Muscle layer of duodenum (tissue), 2 donors: ENCODE results near the gene PLOD3.

Source experiments
- H3K27ac ChIP-seq: one replicate; pipeline ENCODE4 v1.7.0; 2013; ENCODE audit warnings: mild to moderate bottlenecking, low read length
- H3K27me3 ChIP-seq: one replicate; pipeline ENCODE4 v1.7.0; 2013; ENCODE audit warnings: low read depth, mild to moderate bottlenecking, control low read depth, low read length
- H3K36me3 ChIP-seq, 2 donors: one replicate each; pipeline ENCODE4 v1.7.0; 2013; ENCODE audit warnings: low read length in 2 of 2, control low read depth in 1 of 2, mild to moderate bottlenecking in 1 of 2; ENCODE audit not compliant: insufficient read depth in 2 of 2, control insufficient read depth in 1 of 2
- H3K4me1 ChIP-seq, 2 donors: one replicate each; pipeline ENCODE4 v1.7.0; 2013; ENCODE audit warnings: low read length in 2 of 2, mild to moderate bottlenecking in 2 of 2, control low read depth in 1 of 2, moderate library complexity in 1 of 2; ENCODE audit not compliant: insufficient read depth in 2 of 2, control insufficient read depth in 1 of 2
- H3K4me3 ChIP-seq, 2 donors: one replicate each; pipeline ENCODE4 v1.7.0; 2013; ENCODE audit warnings: low read length in 2 of 2, low read depth in 1 of 2, mild to moderate bottlenecking in 1 of 2
- H3K9me3 ChIP-seq, 2 donors: one replicate each; pipeline ENCODE4 v1.7.0; 2013; ENCODE audit warnings: low read length in 2 of 2, control low read depth in 1 of 2, mild to moderate bottlenecking in 1 of 2; ENCODE audit not compliant: control insufficient read depth in 1 of 2
- donor health status: healthy.

PLOD3 gene

GRCh38 chr7:101166909-101167644 is 50.3 kb downstream of the PLOD3 start:
- peaks cover 4 to 55% of the 10 kb centered on the region in 2 donors for H3K4me1 ChIP-seq
- H3K27me3 ChIP-seq = peaks cover 79% of the 10 kb centered on the region
- H3K36me3 ChIP-seq = no peaks in the 10 kb centered on the region
- no peak overlapping the region for H3K27ac ChIP-seq
- H3K9me3 ChIP-seq = no peaks in the 10 kb centered on the region
- no peak overlapping the region for H3K4me3 ChIP-seq

- H3K9me3 ChIP-seq = no peaks in the 10 kb centered on the region
- peaks cover 74% of the 10 kb centered on the region for H3K27me3 ChIP-seq
- no peak overlapping the region for H3K27ac ChIP-seq
- no peaks in the 10 kb centered on the region for H3K36me3 ChIP-seq
- H3K4me3 ChIP-seq = no peak overlapping the region
- peaks cover 4 to 52% of the 10 kb centered on the region in 2 donors for H3K4me1 ChIP-seq
Measured at GRCh38 chr7:101166648-101166908, 50.8 kb downstream of the PLOD3 start.

- H3K27me3 ChIP-seq = peaks cover 69% of the 10 kb centered on the region
- H3K27ac ChIP-seq = no peak overlapping the region
- H3K4me1 ChIP-seq = peaks cover 4 to 52% of the 10 kb centered on the region in 2 donors
- H3K9me3 ChIP-seq = no peaks in the 10 kb centered on the region
- no peak overlapping the region for H3K4me3 ChIP-seq
- H3K36me3 ChIP-seq = no peaks in the 10 kb centered on the region
Measured at GRCh38 chr7:101165958-101166647, 51.3 kb downstream of the PLOD3 start.

GRCh38 chr7:101165075-101165957 is 52.1 kb downstream of the PLOD3 start, which contains the start of gene VGF:
Gene VGF (minus strand): TSS chr7:101165569. CDS start chr7:101164843, 726 bp downstream.
- peaks cover 62% of the 10 kb centered on the region for H3K27me3 ChIP-seq
- H3K27ac ChIP-seq = no peak within 1 kb of the TSS
- H3K36me3 ChIP-seq = peaks cover 0 to 1% of the 10 kb centered on the region in 2 donors
- H3K4me3 ChIP-seq = peak within 1 kb of the TSS in 1 of 2 donors; percentile 30
- no peaks in the 10 kb centered on the region for H3K9me3 ChIP-seq
- peaks cover 4 to 51% of the 10 kb centered on the region in 2 donors for H3K4me1 ChIP-seq

- Histone ChIP-seq H3K27me3 (peaks cover 51% of the 10 kb centered on the region), H3K4me1 (peaks cover 4 to 41% of the 10 kb centered on the region in 2 donors), H3K36me3 (peaks cover 2 to 12% of the 10 kb centered on the region in 2 donors), H3K9me3 (no peaks in the 10 kb centered on the region), H3K27ac (no peak overlapping the region), H3K4me3 (peak overlapping the region in 1 of 2 donors; percentile 48)
Measured at GRCh38 chr7:101164071-101164840, 53.1 kb downstream of the PLOD3 start.

- H3K4me3 ChIP-seq = peak overlapping the region in 1 of 2 donors; percentile 48
- H3K27ac ChIP-seq = no peak overlapping the region
- H3K27me3 ChIP-seq = peaks cover 44% of the 10 kb centered on the region
- H3K4me1 ChIP-seq = peaks cover 4 to 41% of the 10 kb centered on the region in 2 donors
- H3K9me3 ChIP-seq = no peaks in the 10 kb centered on the region
- H3K36me3 ChIP-seq = peaks cover 4 to 19% of the 10 kb centered on the region in 2 donors
Measured at GRCh38 chr7:101163279-101164070, 53.9 kb downstream of the PLOD3 start.

GRCh38 chr7:101162551-101163278 is 54.7 kb downstream of the PLOD3 start:
- H3K9me3 ChIP-seq = no peaks in the 10 kb centered on the region
- H3K36me3 ChIP-seq = peaks cover 4 to 19% of the 10 kb centered on the region in 2 donors
- peaks cover 4 to 41% of the 10 kb centered on the region in 2 donors for H3K4me1 ChIP-seq
- H3K27me3 ChIP-seq = peaks cover 39% of the 10 kb centered on the region
- H3K4me3 ChIP-seq = peak overlapping the region in 1 of 2 donors; percentile 44
- H3K27ac ChIP-seq = no peak overlapping the region

GRCh38 chr7:101161692-101162471 is 55.5 kb downstream of the PLOD3 start:
- H3K27ac ChIP-seq = no peak overlapping the region
- H3K4me1 ChIP-seq = peaks cover 4 to 41% of the 10 kb centered on the region in 2 donors
- peaks cover 31% of the 10 kb centered on the region for H3K27me3 ChIP-seq
- H3K4me3 ChIP-seq = no peak overlapping the region
- H3K9me3 ChIP-seq = no peaks in the 10 kb centered on the region
- H3K36me3 ChIP-seq = peaks cover 4 to 25% of the 10 kb centered on the region in 2 donors

- H3K4me1 ChIP-seq = peaks cover 3 to 33% of the 10 kb centered on the region in 2 donors
- H3K4me3 ChIP-seq = no peak overlapping the region
- no peaks in the 10 kb centered on the region for H3K9me3 ChIP-seq
- H3K27me3 ChIP-seq = peaks cover 26% of the 10 kb centered on the region
- peaks cover 4 to 26% of the 10 kb centered on the region in 2 donors for H3K36me3 ChIP-seq
- no peak overlapping the region for H3K27ac ChIP-seq
Measured at GRCh38 chr7:101160910-101161309, 56.5 kb downstream of the PLOD3 start.
